H1 (cell line): ENCODE results near the gene TEX30. TPM values are rescaled to one million over a fixed set of nuclear protein-coding genes. Genes with fewer than 3 reads are reported as not detected.
A peak's percentile ranks its signal among the peaks of the same experiment; 100 is the strongest.

ENCODE experiments used
- CTCF ChIA-PET: fragments of 300-600 bp; sonication (Branson Sonifier 250); formaldehyde crosslinking; loops from one replicate; lab custom pipeline; 2021; ENCODE audit not compliant: partially characterized antibody; lab: Charles Lee
- POLR2A ChIA-PET: fragments of 300-600 bp; sonication (Branson Sonifier 250); formaldehyde crosslinking; loops from one replicate; lab custom pipeline; 2021; ENCODE audit warnings: inconsistent platforms; ENCODE audit not compliant: partially characterized antibody; lab: Charles Lee
- DNase-seq, 2 experiments: peaks; one replicate each; pipeline versions ENCODE4 v3.0.0 to v3.0.0-alpha.2; 2010 to 2022; ENCODE audit warnings: low spot score in 2 of 2, low read depth in 1 of 2, mixed read lengths in 1 of 2
- FAIRE-seq: peaks from 2 replicates; lab custom pipeline; 2011; peaks lifted over from hg19 to GRCh38; lab: Jason Lieb, UNC
- H2AFZ ChIP-seq: 2 replicates; pipeline ENCODE4 v1.8.1; 2012; ENCODE audit warnings: low read length, inconsistent platforms
- H2AK5ac ChIP-seq: 2 replicates; pipeline ENCODE4 v1.6.1; 2013; ENCODE audit warnings: low read depth, low read length
- H2BK120ac ChIP-seq: replicated peaks from 2 replicates; pipeline ENCODE3; 2013; ENCODE audit warnings: low read depth, low read length, inconsistent platforms
- H2BK12ac ChIP-seq: 2 replicates; pipeline ENCODE4 v1.6.1; 2013; ENCODE audit warnings: low read depth, low read length
- H2BK15ac ChIP-seq: 2 replicates; pipeline ENCODE4 v1.6.1; 2013; ENCODE audit warnings: low read length
- H2BK20ac ChIP-seq: 2 replicates; pipeline ENCODE4 v1.6.1; 2013; ENCODE audit warnings: low read length
- H2BK5ac ChIP-seq: 2 replicates; pipeline ENCODE4 v1.6.1; 2013; ENCODE audit warnings: low read depth, low read length
- H3K14ac ChIP-seq: 2 replicates; pipeline ENCODE4 v1.6.1; 2013; ENCODE audit warnings: inconsistent platforms; ENCODE audit not compliant: insufficient read length
- H3K18ac ChIP-seq: 2 replicates; pipeline ENCODE4 v1.6.1; 2013; ENCODE audit warnings: low read length; ENCODE audit errors: extremely low read depth
- H3K23ac ChIP-seq: 2 replicates; pipeline ENCODE4 v1.6.1; 2013; ENCODE audit warnings: inconsistent platforms; ENCODE audit not compliant: insufficient read length
- H3K23me2 ChIP-seq: 2 replicates; pipeline ENCODE4 v1.6.1; 2013; ENCODE audit warnings: low read depth, low read length
- H3K27ac ChIP-seq: 2 replicates; pipeline ENCODE4 v1.6.1; 2011; ENCODE audit warnings: low read depth, low read length, inconsistent platforms
- H3K27me3 ChIP-seq, 4 experiments: replicated peaks in 1 of 4; 1 replicate in 1 of 4; 2 replicates in 3 of 4; pipeline versions ENCODE4 v1.6.1 to v1.8.1; 2011 to 2013; ENCODE audit warnings: low read length in 3 of 4, mild to moderate bottlenecking in 3 of 4, inconsistent platforms in 2 of 4, mixed read lengths in 2 of 4, moderate library complexity in 1 of 4; ENCODE audit not compliant: control insufficient read depth in 3 of 4, insufficient read depth in 3 of 4; ENCODE audit errors: extremely low read depth in 1 of 4
- H3K36me3 ChIP-seq, 4 experiments: 2 replicates each; pipeline versions ENCODE4 v1.6.1 to v1.8.1; 2011 to 2013; ENCODE audit warnings: mild to moderate bottlenecking in 4 of 4, low read length in 3 of 4, moderate library complexity in 2 of 4, control low read depth in 1 of 4, inconsistent platforms in 1 of 4; ENCODE audit not compliant: insufficient read depth in 4 of 4, control insufficient read depth in 2 of 4
- H3K4ac ChIP-seq: replicated peaks from 2 replicates; pipeline ENCODE3; 2013; ENCODE audit warnings: low read length, low read depth, mixed read lengths, inconsistent platforms; ENCODE audit not compliant: insufficient read length
- H3K4me1 ChIP-seq, 4 experiments: replicated peaks in 1 of 4; 1 replicate in 1 of 4; 2 replicates in 3 of 4; pipeline versions ENCODE4 v1.6.1 to v1.8.1; 2011 to 2013; ENCODE audit warnings: low read length in 3 of 4, inconsistent platforms in 2 of 4, mixed read lengths in 1 of 4; ENCODE audit not compliant: insufficient read depth in 4 of 4, control insufficient read depth in 3 of 4
- H3K4me2 ChIP-seq, 2 experiments: 2 replicates each; pipeline versions ENCODE4 v1.6.1 to v1.8.1; 2011 to 2013; ENCODE audit warnings: low read depth in 2 of 2, low read length in 2 of 2, control low read depth in 1 of 2, inconsistent platforms in 1 of 2, mild to moderate bottlenecking in 1 of 2; ENCODE audit not compliant: insufficient read depth in 1 of 2
- H3K4me3 ChIP-seq, 4 experiments: fragments of 200-600, 300-600 bp in 1 of 4; sonication (generic), shearing (Covaris generic), sonication (Bioruptor Twin) in 1 of 4; 2 replicates each; pipeline versions ENCODE4 v1.5.1 to v1.8.1; 2011 to 2016; ENCODE audit warnings: low read length in 4 of 4, low read depth in 3 of 4, control low read depth in 2 of 4, inconsistent platforms in 2 of 4, mild to moderate bottlenecking in 2 of 4, mixed read lengths in 1 of 4, moderate library complexity in 1 of 4; ENCODE audit not compliant: insufficient read depth in 2 of 4; ENCODE audit errors: extremely low read depth in 1 of 4
- H3K56ac ChIP-seq: replicated peaks from 2 replicates; pipeline ENCODE3; 2013; ENCODE audit warnings: low read depth, mild to moderate bottlenecking, mixed read lengths, low read length, inconsistent platforms; ENCODE audit not compliant: insufficient read length
- H3K79me1 ChIP-seq: 2 replicates; pipeline ENCODE4 v1.6.1; 2013; ENCODE audit warnings: low read depth, low read length, control low read depth
- H3K79me2 ChIP-seq, 2 experiments: 2 replicates each; pipeline versions ENCODE4 v1.6.1 to v1.8.1; 2012 to 2013; ENCODE audit warnings: low read length in 2 of 2, mild to moderate bottlenecking in 2 of 2, inconsistent platforms in 1 of 2; ENCODE audit not compliant: insufficient read depth in 2 of 2, control insufficient read depth in 1 of 2
- H3K9ac ChIP-seq, 4 experiments: replicated peaks in 1 of 4; 1 replicate in 1 of 4; 2 replicates in 3 of 4; pipeline versions ENCODE4 v1.6.1 to v1.8.1; 2011 to 2013; ENCODE audit warnings: low read depth in 3 of 4, low read length in 3 of 4, control low read depth in 2 of 4, mild to moderate bottlenecking in 2 of 4, moderate library complexity in 2 of 4, inconsistent platforms in 1 of 4; ENCODE audit errors: extremely low read depth in 1 of 4
- H3K9me3 ChIP-seq, 2 experiments: 2 replicates each; pipeline versions ENCODE4 v1.6.1 to v1.8.1; 2012 to 2013; ENCODE audit warnings: mild to moderate bottlenecking in 2 of 2, moderate library complexity in 2 of 2, control low read depth in 1 of 2, inconsistent platforms in 1 of 2, low read depth in 1 of 2, low read length in 1 of 2, mixed read lengths in 1 of 2; ENCODE audit not compliant: insufficient read depth in 2 of 2
- H4K20me1 ChIP-seq, 2 experiments: replicated peaks in 1 of 2; 2 replicates each; pipeline versions ENCODE3 to v1.8.1; 2011 to 2013; ENCODE audit warnings: inconsistent platforms in 2 of 2, low read length in 2 of 2, mild to moderate bottlenecking in 1 of 2; ENCODE audit not compliant: insufficient read depth in 2 of 2, control insufficient read depth in 1 of 2
- H4K5ac ChIP-seq: 2 replicates; pipeline ENCODE4 v1.6.1; 2013; ENCODE audit warnings: low read length, low read depth, mixed read lengths, inconsistent platforms; ENCODE audit not compliant: insufficient read length
- H4K8ac ChIP-seq: 2 replicates; pipeline ENCODE4 v1.8.0; 2013; ENCODE audit warnings: mild to moderate bottlenecking, moderate library complexity, low read length, inconsistent platforms; ENCODE audit not compliant: insufficient read depth; ENCODE audit errors: extremely low read depth
- H4K91ac ChIP-seq: replicated peaks from 2 replicates; pipeline ENCODE3; 2013; ENCODE audit warnings: low read length, mixed read lengths, inconsistent platforms; ENCODE audit not compliant: insufficient read length
- GTF2F1 ChIP-seq: IDR thresholded peaks from 2 replicates; pipeline ENCODE4 v1.6.1; 2012; ENCODE audit warnings: low read depth, low read length, improper control_type of control experiment, borderline replicate concordance
- POLR2AphosphoS5 ChIP-seq: IDR thresholded peaks from 2 replicates; pipeline ENCODE4 v1.6.1; 2011; ENCODE audit warnings: low read depth, low read length
- RNF2 ChIP-seq: fragments of 200-900, 300-1000 bp; sonication (generic); IDR thresholded peaks from 2 replicates; pipeline ENCODE4 v1.7.1; 2016; ENCODE audit warnings: borderline replicate concordance, low read depth, mild to moderate bottlenecking, antibody characterized with exemption, low read length; ENCODE audit not compliant: poor library complexity, severe bottlenecking; ENCODE audit errors: missing control alignments
- WGBS, 2 experiments: shearing (Covaris generic) in 1 of 2; methylation state at CpG; one replicate each; pipeline versions ENCODE4 v1.1.6 to v1.1.7; 2013 to 2015; ENCODE audit warnings: low lambda C conversion rate in 2 of 2, mixed read lengths in 2 of 2, inconsistent platforms in 1 of 2, low coverage in 1 of 2, missing lambda C conversion rate in 1 of 2; ENCODE audit not compliant: insufficient replicate concordance in 2 of 2, insufficient coverage in 1 of 2, insufficient read length in 1 of 2; ENCODE audit errors: extremely low coverage in 1 of 2, missing lambda C conversion rate in 1 of 2; 5-methylcytosine and 5-hydroxymethylcytosine counted together
- polyA plus RNA-seq, 7 experiments: library from polyadenylated mRNA; depleted of rRNA in 3 of 7; stranded (reverse) in 5 of 7; unstranded in 2 of 7; fragments of >200 nt in 5 of 7; fragments of 200-250 nt in 2 of 7; gene quantifications; 1 replicate in 5 of 7; 2 replicates in 1 of 7; 4 replicates in 1 of 7; pipeline versions ENCODE4 v1.2.1 to v1.2.3, GENCODE V29; 2011 to 2013; ENCODE audit warnings: missing spikeins in 2 of 7, mixed read lengths in 2 of 7
- total RNA-seq: library from RNA; stranded (reverse); fragmentation: NEBNext Ultra II Directional; extraction: Animal tissue kit (Norgen Biotek cat#: 25700); gene quantifications from 2 replicates; pipeline ENCODE4 v1.2.1, GENCODE V29; 2021

The TEX30 gene
- total and polyA plus RNA-seq, 2 of the 8 experiments (the other 6 are each of a cell fraction or from before 2014, with no cell fraction given) = 6.5 to 10.3 TPM

- POLR2A ChIA-PET = interaction anchor here (0.7 to 3.0 kb wide), 9 partner anchors 8 to 178 kb away, joined by 3 to 12 read pairs (median 3); partner anchors contain the start of genes ERCC5 and TPP2
- H3K4me1 ChIP-seq = peaks cover 0 to 6% (median 2%) of the 10 kb centered on the region in 4 experiments; a peak in 2 of 7 replicates
- H3K27me3 ChIP-seq = peaks cover 0 to 18% (median 12%) of the 10 kb centered on the region in 4 experiments; a peak in 5 of 7 replicates
- no peak overlapping the region for H2BK5ac ChIP-seq
- peak overlapping the region; percentile 87 for H4K8ac ChIP-seq
- H2AFZ ChIP-seq = peak overlapping the region; percentile 89
- no peak overlapping the region for H4K5ac ChIP-seq
- no peak overlapping the region for H2BK120ac ChIP-seq
- H3K4me2 ChIP-seq = peak overlapping the region; percentile 82 to 96
- peak overlapping the region; percentile 65 to 86 (median 74); a peak in 4 of 8 replicates for H3K4me3 ChIP-seq
- FAIRE-seq (no peak), DNase-seq (no peak)
- H3K18ac ChIP-seq = 0 out of 2 replicates have a peak overlapping the region, but pooled peaks have one; percentile 86
- peaks cover 0 to 2% of the 10 kb centered on the region in 2 experiments for H4K20me1 ChIP-seq
- no peak overlapping the region for H2BK15ac ChIP-seq
- CTCF ChIA-PET = interaction anchor here (1.3 to 5.6 kb wide), 4 partner anchors 11 to 183 kb away, joined by 3 to 28 read pairs (median 4); a partner anchor contains a TSS
- H2BK20ac ChIP-seq = no peak overlapping the region
- H3K4ac ChIP-seq = no peak overlapping the region
- H3K9ac ChIP-seq = peak overlapping the region in 1 of 4 experiments; percentile 56; a peak in 2 of 7 replicates
- WGBS, 2 experiments = 93% methylated on average over 27 of the region's 27 CpGs; no CpG with 5 or more reads in 1 of the 2 experiments
- H3K14ac ChIP-seq = no peak overlapping the region
- H3K36me3 ChIP-seq = no peaks in the 10 kb centered on the region
- H3K79me1 ChIP-seq = no peaks in the 10 kb centered on the region
- H3K9me3 ChIP-seq = peaks cover 0 to 4% of the 10 kb centered on the region in 2 experiments; a peak in 1 of 4 replicates
- no peaks in the 10 kb centered on the region for H3K79me2 ChIP-seq
- H3K27ac ChIP-seq = no peak overlapping the region
- no peak overlapping the region for H4K91ac ChIP-seq
- 0 out of 2 replicates have a peak overlapping the region, but pooled peaks have one; percentile 68 for H2BK12ac ChIP-seq
- TF ChIP-seq RNF2 (peak; percentile 5), POLR2AphosphoS5 (no peak), GTF2F1 (no peak)
- H2AK5ac ChIP-seq = no peak overlapping the region
- H3K23ac ChIP-seq = no peak overlapping the region
- peaks cover 5% of the 10 kb centered on the region for H3K23me2 ChIP-seq
- no peak overlapping the region for H3K56ac ChIP-seq
These were observed 605 bp upstream of the TEX30 start for GRCh38 chr13:102774214-102774568.
